Hepatocyte (in vitro differentiated cells): ENCODE data around the gene PLG. TPM values are rescaled to one million over a fixed set of nuclear protein-coding genes. Genes with fewer than 3 reads are reported as not detected.

Source experiments
- DNase-seq: peaks from one replicate; pipeline ENCODE4 v3.0.0-alpha.2; 2016; ENCODE audit warnings: low spot score
- H2AFZ ChIP-seq: fragments of 200-600 bp; sonication (generic); 2 replicates; pipeline ENCODE4 v1.6.0; 2016; ENCODE audit warnings: antibody characterized with exemption, mild to moderate bottlenecking
- H3K27ac ChIP-seq: fragments of 200-600 bp; sonication (generic); 2 replicates; pipeline ENCODE4 v1.5.1; 2016; ENCODE audit warnings: mild to moderate bottlenecking
- H3K27me3 ChIP-seq: fragments of 200-600 bp; sonication (generic); 2 replicates; pipeline ENCODE4 v1.6.1; 2016
- H3K36me3 ChIP-seq: fragments of 200-600 bp; sonication (generic); replicated peaks from 2 replicates; pipeline ENCODE4 v1.5.1; 2016; ENCODE audit warnings: low read depth; ENCODE audit not compliant: insufficient read depth
- H3K4me1 ChIP-seq: fragments of 200-600 bp; sonication (generic); 2 replicates; pipeline ENCODE4 v1.5.1; 2016; ENCODE audit warnings: mild to moderate bottlenecking, moderate library complexity; ENCODE audit not compliant: insufficient read depth
- H3K4me2 ChIP-seq: fragments of 200-600 bp; sonication (generic); 2 replicates; pipeline ENCODE4 v1.6.0; 2016
- H3K4me3 ChIP-seq: fragments of 200-600 bp; sonication (generic); 2 replicates; pipeline ENCODE4 v1.5.1; 2016; ENCODE audit warnings: mild to moderate bottlenecking
- H3K79me2 ChIP-seq: fragments of 200-600 bp; sonication (generic); 2 replicates; pipeline ENCODE4 v1.6.0; 2017; ENCODE audit warnings: mild to moderate bottlenecking
- H3K9me2 ChIP-seq: fragments of 200-600 bp; sonication (generic); replicated peaks from 2 replicates; pipeline ENCODE4 v1.6.0; 2017; ENCODE audit warnings: mild to moderate bottlenecking; ENCODE audit not compliant: insufficient read depth
- H3K9me3 ChIP-seq: fragments of 200-600 bp; sonication (generic); 2 replicates; pipeline ENCODE4 v1.5.1; 2016; ENCODE audit warnings: low read depth, mild to moderate bottlenecking
- H4K20me1 ChIP-seq: fragments of 200-600 bp; sonication (generic); 2 replicates; pipeline ENCODE4 v1.6.0; 2016; ENCODE audit warnings: mild to moderate bottlenecking; ENCODE audit not compliant: insufficient read depth, poor library complexity, severe bottlenecking
- CTCF ChIP-seq: fragments of 200-600 bp; sonication (generic); IDR thresholded peaks from 2 replicates; pipeline ENCODE4 v1.5.1; 2016; ENCODE audit warnings: antibody characterized with exemption, mild to moderate bottlenecking; ENCODE audit not compliant: poor library complexity
- EZH2 ChIP-seq: fragments of 200-600 bp; sonication (generic); IDR thresholded peaks from 2 replicates; pipeline ENCODE4 v1.6.1; 2016; ENCODE audit warnings: antibody characterized with exemption, mild to moderate bottlenecking, borderline replicate concordance
- EZH2phosphoT487 ChIP-seq: fragments of 200-600 bp; sonication (generic); IDR thresholded peaks from one replicate; pipeline ENCODE4 v1.6.1; 2018; ENCODE audit warnings: antibody characterized with exemption, mild to moderate bottlenecking, low read depth, moderate library complexity; ENCODE audit not compliant: unreplicated experiment, severe bottlenecking
- WGBS: methylation state at CpG from one replicate; pipeline ENCODE4 v1.1.6; 2016; ENCODE audit warnings: low lambda C conversion rate; ENCODE audit errors: missing lambda C conversion rate; 5-methylcytosine and 5-hydroxymethylcytosine counted together
- polyA plus RNA-seq: library from polyadenylated mRNA; unstranded; fragments of >200 nt; fragmentation: Nextera tagmentation; extraction: Ambion mirVana; gene quantifications from 2 replicates; pipeline ENCODE4 v1.2.1, GENCODE V29; 2016
- total RNA-seq: library from RNA; depleted of rRNA; stranded (reverse); fragments of >200 nt; gene quantifications from 2 replicates; pipeline ENCODE4 v1.2.3, GENCODE V29; 2014

The PLG gene
- total and polyA plus RNA-seq, 2 experiments from 2014 or later, result 145 to 225 TPM

GRCh38 chr6:160730911-160731310 is 28.9 kb downstream of the PLG start:
- Histone ChIP-seq H3K9me3 (no peaks in the 10 kb centered on the region), H3K9me2 (no peaks in the 10 kb centered on the region), H3K27me3 (no peaks in the 10 kb centered on the region), H3K4me1 (no peaks in the 10 kb centered on the region), H3K4me2 (no peak overlapping the region), H3K79me2 (no peaks in the 10 kb centered on the region), H2AFZ (no peak overlapping the region), H3K36me3 (no peaks in the 10 kb centered on the region), H4K20me1 (no peaks in the 10 kb centered on the region), H3K27ac (no peak overlapping the region), H3K4me3 (no peak overlapping the region)
- DNase-seq, result no peak
- WGBS, result 32% methylated on average over 6 of the region's 6 CpGs
- no peak for TF ChIP-seq EZH2
- no peak for TF ChIP-seq EZH2phosphoT487
- TF ChIP-seq CTCF, result no peak

- no peaks in the 10 kb centered on the region for H3K4me1 ChIP-seq
- H4K20me1 ChIP-seq, result no peaks in the 10 kb centered on the region
- H3K27ac ChIP-seq, result no peak overlapping the region
- H3K9me3 ChIP-seq, result no peaks in the 10 kb centered on the region
- no peaks in the 10 kb centered on the region for H3K79me2 ChIP-seq
- no peaks in the 10 kb centered on the region for H3K36me3 ChIP-seq
- WGBS, result 40% methylated on average over 8 of the region's 8 CpGs
- no peaks in the 10 kb centered on the region for H3K9me2 ChIP-seq
- H3K4me3 ChIP-seq, result no peak overlapping the region
- no peaks in the 10 kb centered on the region for H3K27me3 ChIP-seq
- no peak overlapping the region for H3K4me2 ChIP-seq
- H2AFZ ChIP-seq, result no peak overlapping the region
- DNase-seq, result peak; percentile 80
- TF ChIP-seq CTCF (peak; percentile 79), EZH2 (no peak)
Measured at GRCh38 chr6:160733050-160733646, 31.1 kb downstream of the PLG start.

GRCh38 chr6:160734627-160735026 is 32.6 kb downstream of the PLG start:
- no peaks in the 10 kb centered on the region for H3K36me3 ChIP-seq
- no peak overlapping the region for H2AFZ ChIP-seq
- no peaks in the 10 kb centered on the region for H3K9me3 ChIP-seq
- no peaks in the 10 kb centered on the region for H3K4me1 ChIP-seq
- no peak overlapping the region for H3K4me2 ChIP-seq
- no peaks in the 10 kb centered on the region for H4K20me1 ChIP-seq
- no peak for DNase-seq
- no peak for TF ChIP-seq EZH2phosphoT487
- no peak for TF ChIP-seq EZH2
- no peak for TF ChIP-seq CTCF
- no peaks in the 10 kb centered on the region for H3K27me3 ChIP-seq
- no peaks in the 10 kb centered on the region for H3K79me2 ChIP-seq
- H3K9me2 ChIP-seq, result no peaks in the 10 kb centered on the region
- 100% methylated on average over 1 of the region's 1 CpG for WGBS
- H3K4me3 ChIP-seq, result no peak overlapping the region
- H3K27ac ChIP-seq, result no peak overlapping the region

- Histone ChIP-seq H2AFZ (no peak overlapping the region), H3K4me3 (no peak overlapping the region), H3K27ac (no peak overlapping the region), H3K9me3 (no peaks in the 10 kb centered on the region), H3K36me3 (no peaks in the 10 kb centered on the region), H4K20me1 (no peaks in the 10 kb centered on the region), H3K27me3 (no peaks in the 10 kb centered on the region), H3K79me2 (no peaks in the 10 kb centered on the region), H3K9me2 (no peaks in the 10 kb centered on the region), H3K4me2 (no peak overlapping the region), H3K4me1 (no peaks in the 10 kb centered on the region)
- no peak for DNase-seq
- WGBS, result 92% methylated on average over 3 of the region's 3 CpGs
- TF ChIP-seq EZH2phosphoT487 (no peak), EZH2 (no peak), CTCF (no peak)
Measured at GRCh38 chr6:160735523-160735922, 33.5 kb downstream of the PLG start.
